ENCODE measurements around the gene NHS.

NHS gene

DNA sequence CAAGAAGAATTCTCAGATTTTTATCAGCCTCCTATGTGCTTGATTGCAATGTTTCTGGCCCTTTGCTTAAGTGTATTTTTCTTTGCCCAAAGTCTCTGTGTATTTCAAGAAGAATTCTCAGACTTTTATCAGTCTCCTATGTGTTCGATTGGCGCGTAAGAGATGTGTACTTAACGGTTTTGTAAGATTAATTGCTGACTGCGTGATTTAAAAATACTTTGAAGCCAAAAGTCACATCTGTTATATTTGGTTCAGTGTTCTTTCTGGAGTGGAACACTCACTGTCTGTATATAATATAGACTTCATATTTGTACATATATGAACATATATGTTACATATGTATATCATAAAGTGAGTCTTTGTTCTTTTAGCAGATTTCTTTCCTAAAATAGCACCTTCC lies 373.7 kb downstream of the NHS start:
- no peak overlapping the region for H3K27ac Mint-ChIP-seq
- no peaks in the 10 kb centered on the region for H3K9me3 Mint-ChIP-seq
- no peaks in the 10 kb centered on the region for H3K27me3 Mint-ChIP-seq
- H3K4me3 Mint-ChIP-seq, result no peak overlapping the region
- H3K36me3 Mint-ChIP-seq, result no peaks in the 10 kb centered on the region
- peaks cover 12% of the 10 kb centered on the region for H3K4me1 Mint-ChIP-seq

GRCh38 chrX:17750436-17750835 lies 375.4 kb downstream of the NHS start:
- Mint-ChIP-seq H3K36me3 (no peaks in the 10 kb centered on the region), H3K9me3 (no peaks in the 10 kb centered on the region), H3K27me3 (no peaks in the 10 kb centered on the region), H3K4me1 (peaks cover 9% of the 10 kb centered on the region), H3K27ac (no peak overlapping the region), H3K4me3 (no peak overlapping the region)

- H3K9me3 Mint-ChIP-seq, result no peaks in the 10 kb centered on the region
- no peak overlapping the region for H3K27ac Mint-ChIP-seq
- peaks cover 15% of the 10 kb centered on the region for H3K4me1 Mint-ChIP-seq
- H3K4me3 Mint-ChIP-seq, result no peak overlapping the region
- no peaks in the 10 kb centered on the region for H3K27me3 Mint-ChIP-seq
- H3K36me3 Mint-ChIP-seq, result no peaks in the 10 kb centered on the region
These were observed 383.4 kb downstream of the NHS start for GRCh38 chrX:17758382-17758781.

DNA sequence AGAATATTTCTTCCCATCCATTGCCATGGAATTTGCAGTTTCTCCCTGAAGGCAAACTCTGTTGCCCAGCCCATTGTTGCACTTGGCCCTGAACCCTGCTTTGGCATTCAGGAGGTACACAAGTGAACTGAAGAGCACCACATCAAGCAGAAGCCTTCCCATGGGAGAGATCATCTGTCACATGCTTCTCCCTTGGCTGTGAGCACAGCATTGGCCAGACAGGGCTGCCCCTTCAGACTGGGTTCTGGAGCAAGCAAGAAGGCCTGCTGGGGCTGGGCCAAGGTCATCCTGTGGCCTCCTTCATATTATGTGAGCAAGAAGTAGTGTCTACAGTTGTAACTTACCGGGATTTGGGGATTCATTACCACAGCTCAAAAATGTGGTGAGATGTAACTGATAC lies 385.0 kb downstream of the NHS start:
- H3K9me3 Mint-ChIP-seq, result no peaks in the 10 kb centered on the region
- no peak overlapping the region for H3K27ac Mint-ChIP-seq
- no peak overlapping the region for H3K4me3 Mint-ChIP-seq
- H3K4me1 Mint-ChIP-seq, result peaks cover 15% of the 10 kb centered on the region
- H3K36me3 Mint-ChIP-seq, result no peaks in the 10 kb centered on the region
- no peaks in the 10 kb centered on the region for H3K27me3 Mint-ChIP-seq

- H3K27me3 Mint-ChIP-seq, result no peaks in the 10 kb centered on the region
These were observed 392.7 kb downstream of the NHS start for GRCh38 chrX:17767734-17768133.

DNA sequence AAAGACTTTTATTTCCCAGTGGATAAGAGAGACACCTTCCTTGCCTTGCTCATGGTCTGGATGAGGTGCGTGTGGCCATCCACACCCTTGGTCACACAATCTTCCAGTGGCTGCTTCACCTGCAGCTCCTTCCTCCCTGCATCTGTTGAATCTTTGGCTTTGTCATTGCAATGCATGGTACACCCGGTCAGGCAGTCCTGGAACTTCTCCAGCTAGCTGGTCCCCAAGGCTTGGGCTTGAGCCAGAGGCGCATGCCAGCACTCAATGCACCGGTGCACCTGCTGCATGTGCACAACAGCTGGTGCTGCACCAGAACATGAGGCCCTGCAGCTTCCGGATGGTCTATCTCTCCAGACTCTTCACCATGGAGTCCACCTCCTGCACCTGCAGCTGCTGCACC lies 394.0 kb downstream of the NHS start:
- Mint-ChIP-seq H3K4me1 (no peaks in the 10 kb centered on the region), H3K27me3 (no peaks in the 10 kb centered on the region), H3K27ac (no peak overlapping the region), H3K9me3 (no peaks in the 10 kb centered on the region), H3K36me3 (no peaks in the 10 kb centered on the region), H3K4me3 (no peak overlapping the region)

More at GRCh38 chrX:17767734-17768133, 392.7 kb downstream of the NHS start:
- Mint-ChIP-seq H3K27ac (no peak overlapping the region), H3K36me3 (no peaks in the 10 kb centered on the region), H3K4me1 (no peaks in the 10 kb centered on the region), H3K4me3 (no peak overlapping the region), H3K9me3 (no peaks in the 10 kb centered on the region)

DNA sequence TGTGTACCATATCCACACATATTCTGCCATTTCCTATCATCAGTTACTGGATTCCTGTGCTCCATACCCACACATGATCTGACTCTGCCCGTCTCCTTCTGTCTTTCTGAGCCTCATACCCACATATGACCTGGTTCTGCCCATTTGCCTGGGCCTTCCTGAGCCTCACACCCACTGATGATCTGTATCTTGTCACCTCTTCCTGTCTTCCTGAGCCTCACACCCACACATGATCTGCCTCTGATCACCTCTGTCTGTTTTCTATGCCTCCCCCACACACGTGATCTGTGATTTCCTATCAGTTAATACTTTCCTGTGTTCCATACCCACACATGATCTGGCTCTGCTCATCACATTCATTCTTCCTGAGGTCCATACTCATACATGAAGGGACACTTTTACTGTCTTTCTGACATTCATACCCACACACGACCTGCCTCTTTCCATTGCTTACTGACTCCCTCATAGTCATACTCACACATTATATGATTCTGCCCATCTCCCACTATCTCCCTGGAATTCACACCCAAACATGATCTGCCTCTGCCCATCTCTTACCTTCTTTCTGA lies 394.8 kb downstream of the NHS start:
- H3K9me3 Mint-ChIP-seq, result no peaks in the 10 kb centered on the region
- no peak overlapping the region for H3K4me3 Mint-ChIP-seq
- H3K27ac Mint-ChIP-seq, result no peak overlapping the region
- no peaks in the 10 kb centered on the region for H3K36me3 Mint-ChIP-seq
- H3K27me3 Mint-ChIP-seq, result no peaks in the 10 kb centered on the region
- no peaks in the 10 kb centered on the region for H3K4me1 Mint-ChIP-seq

DNA sequence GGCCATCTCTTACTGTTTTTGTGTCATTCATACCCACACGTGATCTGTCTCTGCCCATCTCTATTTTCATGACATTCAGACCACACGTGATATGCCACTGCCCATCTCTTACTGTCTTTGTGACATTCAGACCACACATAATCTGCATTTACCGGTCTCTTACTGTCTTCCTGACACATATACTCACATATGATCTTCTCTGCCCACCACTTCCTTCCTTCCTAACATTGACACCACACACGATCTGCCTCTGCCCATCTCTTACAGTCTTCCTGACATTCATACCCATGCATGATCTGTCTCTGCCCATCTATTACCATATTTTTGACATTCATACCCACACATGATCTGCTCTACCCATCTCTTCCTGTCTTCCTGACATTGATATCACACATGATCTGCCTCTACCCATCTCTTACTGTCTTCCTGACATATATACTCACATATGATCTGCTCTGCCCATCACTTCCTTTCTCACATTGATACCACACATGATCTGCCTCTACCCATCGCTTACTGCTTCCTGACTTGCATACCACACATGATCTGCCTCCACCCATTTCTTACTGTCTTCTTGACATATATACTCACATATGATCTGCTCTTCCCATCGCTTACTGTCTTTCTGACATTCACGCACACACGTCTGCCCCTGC lies 398.3 kb downstream of the NHS start:
- peaks cover 12% of the 10 kb centered on the region for H3K4me1 Mint-ChIP-seq
- H3K4me3 Mint-ChIP-seq, result no peak overlapping the region
- no peaks in the 10 kb centered on the region for H3K36me3 Mint-ChIP-seq
- H3K27ac Mint-ChIP-seq, result no peak overlapping the region
- H3K27me3 Mint-ChIP-seq, result no peaks in the 10 kb centered on the region
- H3K9me3 Mint-ChIP-seq, result no peaks in the 10 kb centered on the region

GRCh38 chrX:17774053-17774452 lies 399.1 kb downstream of the NHS start:
- no peak overlapping the region for H3K27ac Mint-ChIP-seq
- H3K9me3 Mint-ChIP-seq, result no peaks in the 10 kb centered on the region
- no peaks in the 10 kb centered on the region for H3K36me3 Mint-ChIP-seq
- H3K27me3 Mint-ChIP-seq, result no peaks in the 10 kb centered on the region
- no peak overlapping the region for H3K4me3 Mint-ChIP-seq
- H3K4me1 Mint-ChIP-seq, result peaks cover 19% of the 10 kb centered on the region

- H3K27ac Mint-ChIP-seq, result peak overlapping the region; percentile 81
- H3K4me1 Mint-ChIP-seq, result peaks cover 33% of the 10 kb centered on the region
- peak overlapping the region; percentile 61 for H3K4me3 Mint-ChIP-seq
- H3K9me3 Mint-ChIP-seq, result no peaks in the 10 kb centered on the region
- H3K36me3 Mint-ChIP-seq, result no peaks in the 10 kb centered on the region
- no peaks in the 10 kb centered on the region for H3K27me3 Mint-ChIP-seq
These were observed 404.0 kb downstream of the NHS start for GRCh38 chrX:17778997-17779396.

DNA sequence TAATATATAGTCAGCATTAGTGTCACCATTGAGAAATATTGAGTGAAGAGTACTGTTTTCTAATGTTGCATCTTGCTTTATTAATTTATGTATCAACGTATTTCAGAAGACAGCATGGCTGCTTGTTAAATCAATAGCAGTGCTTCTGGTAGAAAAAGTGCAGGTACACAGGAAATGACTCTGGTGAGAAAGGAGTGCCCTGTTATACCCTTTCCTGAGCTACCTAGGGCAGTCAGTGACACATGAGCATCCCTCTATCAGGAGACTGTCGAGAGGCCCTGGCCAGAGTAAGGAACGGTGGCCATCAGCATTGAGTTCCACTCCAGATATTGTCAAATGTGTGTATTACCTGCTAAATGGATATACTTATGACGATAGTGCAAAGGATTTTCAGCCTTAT lies 404.4 kb downstream of the NHS start:
- Mint-ChIP-seq H3K27ac (no peak overlapping the region), H3K4me1 (peaks cover 33% of the 10 kb centered on the region), H3K27me3 (no peaks in the 10 kb centered on the region), H3K4me3 (peak overlapping the region; percentile 61), H3K9me3 (no peaks in the 10 kb centered on the region), H3K36me3 (no peaks in the 10 kb centered on the region)
